ENCODE measurements around the gene RPS3. TPM values are rescaled to one million over a fixed set of nuclear protein-coding genes. Genes with fewer than 3 reads are reported as not detected.
A peak's percentile ranks its signal among the peaks of the same experiment; 100 is the strongest.

RPS3 gene
- total RNA-seq, 8 experiments from 2014 or later: 1,093 to 3,288 (median 2,247) TPM

DNA sequence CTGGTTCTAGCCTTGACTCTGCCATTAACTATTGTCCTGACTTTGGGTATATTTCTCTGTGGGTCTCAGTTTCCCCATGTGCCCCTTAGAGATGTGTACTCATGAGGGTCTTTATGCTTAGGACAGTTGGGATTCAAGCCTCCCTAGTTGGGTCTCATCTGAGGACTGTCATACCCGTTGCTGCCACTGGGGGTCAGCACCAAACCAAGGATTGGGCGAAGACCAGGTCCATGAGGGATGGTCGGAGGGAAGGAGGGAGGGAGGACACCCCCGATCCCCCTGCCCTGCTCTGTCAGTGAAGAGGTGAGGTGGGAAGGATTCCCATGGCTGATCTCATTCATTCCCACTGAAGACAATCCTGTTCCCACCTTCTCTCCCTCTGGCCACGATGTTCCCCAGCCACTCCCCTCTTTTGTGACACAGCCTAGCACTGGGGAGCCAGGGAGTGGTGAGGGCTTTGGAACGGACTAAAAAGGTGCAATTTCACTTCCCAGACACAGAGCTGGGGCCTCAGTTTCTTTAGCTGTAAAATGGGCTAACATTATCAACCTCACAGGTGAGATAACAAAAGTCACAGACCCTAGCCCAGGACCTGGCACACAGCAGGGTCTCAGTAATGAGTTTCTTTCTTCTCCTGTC is 46.1 kb downstream of the RPS3 start:
- ATAC-seq (replicated peaks in 6 of 8): peak; percentile 85 to 97 (median 88)
- Histone ChIP-seq H3K4me1 (replicated peaks in 1 of 2) (no peaks in the 10 kb centered on the region), H3K4me3 (no peak overlapping the region), H3K27ac (no peak overlapping the region)
- in situ Hi-C loops (cut with MboI; ENCODE audit: low pct_unique_long_range_greater_than_20kb in 2 of 9, low sequenced_read_pairs in 9 of 9, unreplicated experiment in 9 of 9): loop anchor here in 5 of 9 experiments (5.0 to 10.0 kb wide), 2 partner anchors 87 to 89 kb away; no protein-coding TSS in a partner anchor
- WGBS, 10 experiments: 0 to 86% (median 0%) methylated on average over 1 to 3 of the region's 6 CpGs; no CpG with 5 or more reads in 3 of the 10 experiments

GRCh38 chr11:75447415-75447814 is 48.1 kb downstream of the RPS3 start:
- 55 to 94% (median 83%) methylated on average over 2 to 5 of the region's 5 CpGs for WGBS, 10 experiments
- no peak for ATAC-seq (replicated peaks in 6 of 8)
- no peak overlapping the region for H3K4me3 ChIP-seq
- H3K4me1 ChIP-seq (replicated peaks in 1 of 2): no peaks in the 10 kb centered on the region
- in situ Hi-C loops (cut with MboI; ENCODE audit: low pct_unique_long_range_greater_than_20kb in 2 of 9, low sequenced_read_pairs in 9 of 9, unreplicated experiment in 9 of 9): loop anchor here in 5 of 9 experiments (5.0 to 10.0 kb wide), 2 partner anchors 85 to 87 kb away; no protein-coding TSS in a partner anchor
- H3K27ac ChIP-seq: no peak overlapping the region

GRCh38 chr11:75449271-75449670 is 50.0 kb downstream of the RPS3 start:
- H3K27ac ChIP-seq: no peak overlapping the region
- no peaks in the 10 kb centered on the region for H3K4me1 ChIP-seq (replicated peaks in 1 of 2)
- in situ Hi-C loops (cut with MboI; ENCODE audit: low pct_unique_long_range_greater_than_20kb in 2 of 9, low sequenced_read_pairs in 9 of 9, unreplicated experiment in 9 of 9): loop anchor here in 5 of 9 experiments (5.0 to 10.0 kb wide), 2 partner anchors 83 to 86 kb away; no protein-coding TSS in a partner anchor
- no peak for ATAC-seq (replicated peaks in 6 of 8)
- H3K4me3 ChIP-seq: no peak overlapping the region
- WGBS, 10 experiments: 80 to 95% methylated on average over 3 to 4 of the region's 10 CpGs; no CpG with 5 or more reads in 8 of the 10 experiments

- H3K4me1 ChIP-seq (replicated peaks in 1 of 2): no peaks in the 10 kb centered on the region
- no peak overlapping the region for H3K4me3 ChIP-seq
- H3K27ac ChIP-seq: no peak overlapping the region
- in situ Hi-C loops (cut with MboI; ENCODE audit: low pct_unique_long_range_greater_than_20kb in 2 of 9, low sequenced_read_pairs in 9 of 9, unreplicated experiment in 9 of 9): loop anchor here in 5 of 9 experiments (5.0 to 10.0 kb wide), 2 partner anchors 83 to 85 kb away; no protein-coding TSS in a partner anchor
- no peak for ATAC-seq (replicated peaks in 6 of 8)
- WGBS, 10 experiments: 63 to 100% (median 77%) methylated on average over 1 to 5 of the region's 11 CpGs; no CpG with 5 or more reads in 6 of the 10 experiments
Measured at GRCh38 chr11:75449776-75450175, 50.5 kb downstream of the RPS3 start.

- H3K4me3 ChIP-seq: no peak overlapping the region
- in situ Hi-C loops (cut with MboI; ENCODE audit: low pct_unique_long_range_greater_than_20kb in 2 of 9, low sequenced_read_pairs in 9 of 9, unreplicated experiment in 9 of 9): no loop called here
- no peak overlapping the region for H3K27ac ChIP-seq
- 67 to 90% methylated on average over 1 to 2 of the region's 7 CpGs; no CpG with 5 or more reads in 8 of the 10 experiments for WGBS, 10 experiments
- no peaks in the 10 kb centered on the region for H3K4me1 ChIP-seq (replicated peaks in 1 of 2)
- no peak for ATAC-seq (replicated peaks in 6 of 8)
Measured at GRCh38 chr11:75450236-75450635, 50.9 kb downstream of the RPS3 start.

GRCh38 chr11:75450826-75451821 is 51.8 kb downstream of the RPS3 start:
- in situ Hi-C loops (cut with MboI; ENCODE audit: low pct_unique_long_range_greater_than_20kb in 2 of 9, low sequenced_read_pairs in 9 of 9, unreplicated experiment in 9 of 9): no loop called here
- H3K4me3 ChIP-seq: no peak overlapping the region
- ATAC-seq (replicated peaks in 6 of 8): peak in 2 of 8 experiments; percentile 20 to 34
- no peak overlapping the region for H3K27ac ChIP-seq
- H3K4me1 ChIP-seq (replicated peaks in 1 of 2): no peaks in the 10 kb centered on the region
- 17 to 47% (median 20%) methylated on average over 1 to 3 of the region's 46 CpGs; no CpG with 5 or more reads in 7 of the 10 experiments for WGBS, 10 experiments

DNA sequence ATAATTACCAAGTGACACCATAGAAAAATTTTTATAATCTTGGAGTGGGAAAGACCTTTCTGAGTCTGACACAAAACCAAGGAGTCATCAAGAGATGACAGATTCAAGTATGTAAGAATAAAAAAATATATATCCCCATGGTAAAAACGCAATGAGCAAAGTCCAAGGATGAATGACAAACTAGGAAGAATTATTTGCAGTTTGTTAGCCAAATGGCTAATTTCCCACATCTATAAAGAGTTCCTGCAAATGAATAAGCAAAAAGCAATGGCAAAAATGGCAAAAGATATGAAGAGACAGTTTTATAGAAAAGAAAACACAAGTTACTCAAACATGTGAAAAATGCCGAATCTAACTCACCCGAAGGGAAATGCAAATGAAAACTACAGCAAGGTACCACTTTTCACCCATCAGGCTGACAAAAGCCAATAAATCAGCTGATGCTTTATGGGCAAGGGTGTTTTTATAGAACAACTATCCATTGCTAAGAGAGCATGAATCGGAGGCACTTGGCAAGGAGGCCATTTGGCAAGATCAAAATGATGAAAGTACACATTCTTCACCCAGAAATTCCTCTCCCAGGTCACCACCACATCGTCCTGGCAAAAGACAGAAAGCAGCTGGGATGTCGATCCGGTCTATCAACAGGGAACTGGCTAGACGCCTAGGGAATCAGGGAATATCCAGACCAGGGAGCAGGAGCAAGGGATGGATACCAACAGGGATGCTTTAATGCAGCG is 54.8 kb downstream of the RPS3 start:
- WGBS, 10 experiments: 19 to 88% (median 74%) methylated on average over 4 to 9 of the region's 9 CpGs
- H3K4me1 ChIP-seq (replicated peaks in 1 of 2): no peaks in the 10 kb centered on the region
- in situ Hi-C loops (cut with MboI; ENCODE audit: low pct_unique_long_range_greater_than_20kb in 2 of 9, low sequenced_read_pairs in 9 of 9, unreplicated experiment in 9 of 9): no loop called here

GRCh38 chr11:75454987-75455386 is 55.7 kb downstream of the RPS3 start:
- Histone ChIP-seq H3K4me1 (replicated peaks in 1 of 2) (no peaks in the 10 kb centered on the region), H3K27ac (no peak overlapping the region), H3K4me3 (no peak overlapping the region)
- peak in 2 of 8 experiments; percentile 11 to 33 for ATAC-seq (replicated peaks in 6 of 8)
- WGBS, 10 experiments: 72 to 100% (median 80%) methylated on average over 1 to 4 of the region's 5 CpGs; no CpG with 5 or more reads in 5 of the 10 experiments
- in situ Hi-C loops (cut with MboI; ENCODE audit: low pct_unique_long_range_greater_than_20kb in 2 of 9, low sequenced_read_pairs in 9 of 9, unreplicated experiment in 9 of 9): no loop called here

More for the DNA sequence above, 54.8 kb downstream of the RPS3 start:
- ATAC-seq (replicated peaks in 6 of 8): peak in 1 of 8 experiments; percentile 78
- H3K27ac ChIP-seq: no peak overlapping the region
- no peak overlapping the region for H3K4me3 ChIP-seq

Other genes with a start within 250 kb of the RPS3 start
- gene SLCO2B1, start 248.4 kb upstream of the RPS3 start, total RNA-seq: 1 to 10 TPM in 2 of 8 experiments, under 1 TPM in 6; 0.16 to 8.9 (median 0.59) TPM
- gene TPBGL, start 158.7 kb upstream of the RPS3 start, total RNA-seq: under 1 TPM; 0.17 to 0.81 (median 0.30) TPM
- gene ARRB1, start 47.9 kb upstream of the RPS3 start, total RNA-seq: 10 to 100 TPM in 5 of 8 experiments, 1 to 10 TPM in 3; 5.6 to 20.3 (median 14.0) TPM
- gene KLHL35, start 33.7 kb downstream of the RPS3 start, total RNA-seq: 10 to 100 TPM in 2 of 8 experiments, 1 to 10 TPM in 5, under 1 TPM in 1; 0.56 to 16.9 (median 6.3) TPM
- gene GDPD5, start 126.4 kb downstream of the RPS3 start, total RNA-seq: 10 to 100 TPM in 6 of 8 experiments, 1 to 10 TPM in 2; 3.2 to 28.2 (median 16.1) TPM
- 100 to 1,000 TPM in 4 of 8 experiments, 10 to 100 TPM in 4; 43.0 to 458 (median 107) TPM for gene SERPINH1, start 162.7 kb downstream of the RPS3 start, total RNA-seq